ENCODE results near the gene FCRL4. TPM values are rescaled to one million over a fixed set of nuclear protein-coding genes. Genes with fewer than 3 reads are reported as not detected.

The FCRL4 gene
- total and polyA plus RNA-seq, 11 donors: not detected

GRCh38 chr1:157585984-157586383 lies 11.9 kb downstream of the FCRL4 start:
- ATAC-seq: no peak
- TF ChIP-seq CTCF (IDR thresholded peaks at IDR 0.05) (no peak), POLR2A (IDR thresholded peaks at IDR 0.05) (no peak)
- no peaks in the 10 kb centered on the region for H3K4me1 ChIP-seq
- peaks cover 0 to 55% (median 2%) of the 10 kb centered on the region in 9 donors for H3K27me3 ChIP-seq
- DNase-seq: no peak
- 39 to 46% (median 44%) methylated on average over 1 to 4 of the region's 4 CpGs for WGBS, 4 donors
- intact Hi-C loops (cut with DNase I): loop anchor here in 4 of 10 donors (10.0 kb wide), 3 partner anchors 359 to 539 kb away; a partner anchor contains a TSS
- H3K27ac ChIP-seq: no peak overlapping the region
- H3K36me3 ChIP-seq: no peaks in the 10 kb centered on the region
- H3K4me3 ChIP-seq: no peak overlapping the region
- peaks cover 0 to 8% (median 3%) of the 10 kb centered on the region in 12 donors for H3K9me3 ChIP-seq

- ATAC-seq (no peak), DNase-seq (no peak)
- WGBS, 4 donors: 75 to 90% (median 89%) methylated on average over 3 of the region's 3 CpGs
- intact Hi-C loops (cut with DNase I): loop anchor here in 8 of 10 donors (5.0 to 10.0 kb wide), 6 partner anchors 108 to 540 kb away; a partner anchor contains a TSS
- TF ChIP-seq CTCF (IDR thresholded peaks at IDR 0.05) (no peak), POLR2A (IDR thresholded peaks at IDR 0.05) (no peak)
- Histone ChIP-seq H3K4me3 (no peak overlapping the region), H3K9me3 (peaks cover 0 to 8% (median 3%) of the 10 kb centered on the region in 12 donors), H3K4me1 (no peaks in the 10 kb centered on the region), H3K27me3 (peaks cover 0 to 47% (median 2%) of the 10 kb centered on the region in 9 donors), H3K36me3 (no peaks in the 10 kb centered on the region), H3K27ac (no peak overlapping the region)
Observed at GRCh38 chr1:157584503-157584902, 13.4 kb downstream of the FCRL4 start.

GRCh38 chr1:157580828-157581210 lies 17.1 kb downstream of the FCRL4 start:
- no peak for DNase-seq
- intact Hi-C loops (cut with DNase I): loop anchor here in 8 of 10 donors (2.0 to 10.0 kb wide), 7 partner anchors 111 to 544 kb away; a partner anchor contains a TSS
- TF ChIP-seq POLR2A (IDR thresholded peaks at IDR 0.05) (no peak), CTCF (IDR thresholded peaks at IDR 0.05) (no peak)
- 63 to 80% (median 67%) methylated on average over 1 of the region's 1 CpG for WGBS, 4 donors
- peaks cover 0 to 8% (median 3%) of the 10 kb centered on the region in 12 donors for H3K9me3 ChIP-seq
- no peaks in the 10 kb centered on the region for H3K36me3 ChIP-seq
- H3K27me3 ChIP-seq: peaks cover 0 to 26% (median 2%) of the 10 kb centered on the region in 9 donors
- H3K4me1 ChIP-seq: no peaks in the 10 kb centered on the region
- no peak overlapping the region for H3K4me3 ChIP-seq
- H3K27ac ChIP-seq: no peak overlapping the region
- ATAC-seq: no peak

- DNase-seq (no peak), ATAC-seq (peak in 1 of 4 donors; percentile 26)
- Histone ChIP-seq H3K27me3 (peaks cover 0 to 21% (median 0%) of the 10 kb centered on the region in 9 donors), H3K9me3 (peaks cover 0 to 8% (median 3%) of the 10 kb centered on the region in 12 donors), H3K36me3 (no peaks in the 10 kb centered on the region), H3K4me3 (no peak overlapping the region), H3K27ac (no peak overlapping the region), H3K4me1 (no peaks in the 10 kb centered on the region)
- no peak for TF ChIP-seq POLR2A (IDR thresholded peaks at IDR 0.05)
- TF ChIP-seq CTCF (IDR thresholded peaks at IDR 0.05): peak; percentile 56 to 78 (median 67)
- 8 to 14% (median 12%) methylated on average over 4 of the region's 4 CpGs for WGBS, 4 donors
- intact Hi-C loops (cut with DNase I): loop anchor here in 8 of 10 donors (2.0 to 10.0 kb wide), 7 partner anchors 112 to 544 kb away; a partner anchor contains a TSS
Observed at GRCh38 chr1:157580179-157580827, 17.6 kb downstream of the FCRL4 start.

All from heart left ventricle (tissue), 16 donors.